NB4 (cell line): ENCODE data around the gene SLC30A1.
"Not testable (repeated sequence)": the region's sequence is repeated elsewhere in the genome, so short reads cannot be mapped to it uniquely, and the experiment has no call there.

Experiments
- DNase-seq: peaks from one replicate; pipeline ENCODE4 v3.0.0; 2010; ENCODE audit warnings: low read depth
- H3K4me3 ChIP-seq: one replicate; pipeline ENCODE4 v1.5.1; 2011; ENCODE audit warnings: mild to moderate bottlenecking, low read depth, low read length, moderate library complexity
- MAX ChIP-seq: IDR thresholded peaks from 2 replicates; pipeline ENCODE4 v1.6.1; 2011; ENCODE audit warnings: low read depth, low read length
- MYC ChIP-seq: IDR thresholded peaks from 2 replicates; pipeline ENCODE4 v1.6.1; 2011; ENCODE audit warnings: low read depth, low read length
- POLR2A ChIP-seq: IDR thresholded peaks from 2 replicates; pipeline ENCODE4 v1.6.1; 2011; ENCODE audit warnings: mild to moderate bottlenecking; ENCODE audit not compliant: insufficient read length; ENCODE audit errors: extremely low read depth
- TF ChIP-seq, protein P1 (sequence below): IDR thresholded peaks from one replicate; pipeline ENCODE4 v1.5.1; 2012; ENCODE audit warnings: low read depth, low read length

The SLC30A1 gene

GRCh38 chr1:211548321-211549091 is 30.5 kb downstream of the SLC30A1 start:
- DNase-seq: no peak
- no peak overlapping the region for H3K4me3 ChIP-seq
- TF ChIP-seq MYC (no peak), POLR2A (no peak), MAX (no peak)
- TF ChIP-seq, protein P1, sequence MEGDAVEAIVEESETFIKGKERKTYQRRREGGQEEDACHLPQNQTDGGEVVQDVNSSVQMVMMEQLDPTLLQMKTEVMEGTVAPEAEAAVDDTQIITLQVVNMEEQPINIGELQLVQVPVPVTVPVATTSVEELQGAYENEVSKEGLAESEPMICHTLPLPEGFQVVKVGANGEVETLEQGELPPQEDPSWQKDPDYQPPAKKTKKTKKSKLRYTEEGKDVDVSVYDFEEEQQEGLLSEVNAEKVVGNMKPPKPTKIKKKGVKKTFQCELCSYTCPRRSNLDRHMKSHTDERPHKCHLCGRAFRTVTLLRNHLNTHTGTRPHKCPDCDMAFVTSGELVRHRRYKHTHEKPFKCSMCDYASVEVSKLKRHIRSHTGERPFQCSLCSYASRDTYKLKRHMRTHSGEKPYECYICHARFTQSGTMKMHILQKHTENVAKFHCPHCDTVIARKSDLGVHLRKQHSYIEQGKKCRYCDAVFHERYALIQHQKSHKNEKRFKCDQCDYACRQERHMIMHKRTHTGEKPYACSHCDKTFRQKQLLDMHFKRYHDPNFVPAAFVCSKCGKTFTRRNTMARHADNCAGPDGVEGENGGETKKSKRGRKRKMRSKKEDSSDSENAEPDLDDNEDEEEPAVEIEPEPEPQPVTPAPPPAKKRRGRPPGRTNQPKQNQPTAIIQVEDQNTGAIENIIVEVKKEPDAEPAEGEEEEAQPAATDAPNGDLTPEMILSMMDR: no peak

GRCh38 chr1:211547710-211548109 is 31.3 kb downstream of the SLC30A1 start:
- no peak for DNase-seq
- TF ChIP-seq, protein P1: no peak
- TF ChIP-seq MYC (no peak), POLR2A (no peak), MAX (no peak)
- no peak overlapping the region for H3K4me3 ChIP-seq

DNA sequence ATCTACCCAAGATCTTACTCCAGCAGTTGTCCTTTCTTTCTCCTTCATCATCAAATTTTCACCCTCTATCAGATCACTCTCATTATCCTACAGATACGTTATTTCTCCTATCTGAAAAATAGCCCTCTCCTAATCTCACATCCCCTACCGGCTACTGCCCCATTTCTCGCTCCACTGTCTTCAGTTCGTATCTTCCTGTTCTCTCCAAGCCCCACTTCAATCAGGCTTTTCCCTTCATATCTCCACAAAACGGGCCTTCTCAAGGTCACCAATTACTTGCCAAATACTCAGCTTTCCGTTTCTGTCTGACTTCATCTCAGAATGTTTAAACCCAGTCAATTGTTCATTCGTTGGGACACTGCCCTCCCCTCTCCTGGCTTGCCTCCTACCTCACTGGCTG is 32.4 kb downstream of the SLC30A1 start:
- no peak for DNase-seq
- TF ChIP-seq MAX (no peak), POLR2A (no peak)
- no peak overlapping the region for H3K4me3 ChIP-seq

GRCh38 chr1:211543025-211543424 is 35.9 kb downstream of the SLC30A1 start:
- TF ChIP-seq, protein P1: no peak
- TF ChIP-seq POLR2A (no peak), MAX (no peak), MYC (no peak)
- H3K4me3 ChIP-seq: no peak overlapping the region
- DNase-seq: no peak

GRCh38 chr1:211541720-211542477 is 37.1 kb downstream of the SLC30A1 start:
- no peak overlapping the region for H3K4me3 ChIP-seq
- no peak for DNase-seq
- TF ChIP-seq MAX (no peak), MYC (no peak), POLR2A (no peak)
- TF ChIP-seq, protein P1: no peak

GRCh38 chr1:211541278-211541677 is 37.7 kb downstream of the SLC30A1 start:
- no peak overlapping the region for H3K4me3 ChIP-seq
- TF ChIP-seq MYC (no peak), POLR2A (no peak), MAX (no peak)
- TF ChIP-seq, protein P1: no peak
- DNase-seq: no peak

DNA sequence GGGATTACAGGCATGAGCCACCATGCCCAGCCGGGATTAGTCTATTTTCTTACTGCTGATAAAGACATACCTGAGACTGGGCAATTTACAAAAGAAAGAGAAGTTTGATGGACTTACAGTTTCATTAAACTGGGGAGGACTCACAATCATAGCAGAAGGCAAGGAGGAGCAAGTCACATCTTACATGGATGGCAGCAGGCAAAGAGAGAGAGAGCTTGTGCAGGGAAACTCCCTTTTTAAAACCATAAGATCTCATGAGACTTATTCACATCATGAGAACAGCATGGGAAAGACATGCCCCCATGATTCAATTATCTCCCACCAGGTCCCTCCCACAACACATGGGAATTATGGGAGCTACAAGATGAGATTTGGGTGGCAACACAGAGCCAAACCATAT is 38.1 kb downstream of the SLC30A1 start:
- H3K4me3 ChIP-seq, DNase-seq: not testable (repeated sequence)
